Esophagus squamous epithelium (tissue), 4 donors: Measurements from ENCODE around the gene TSHZ2.

Source experiments
- CTCF ChIP-seq, 6 experiments: fragments of 450-650 bp in 4 of 6; fragments of 200-600 bp in 2 of 6; sonication (generic) in 2 of 6; IDR thresholded peaks; one replicate each; pipeline ENCODE4 v1.5.1; 2016 to 2019; ENCODE audit warnings: antibody characterized with exemption in 6 of 6, mild to moderate bottlenecking in 4 of 6, moderate library complexity in 4 of 6
- POLR2A ChIP-seq, 4 donors: fragments of 450-650 bp; IDR thresholded peaks; one replicate each; pipeline ENCODE4 v1.6.1; 2017; ENCODE audit warnings: antibody characterized with exemption in 4 of 4, mild to moderate bottlenecking in 4 of 4, moderate library complexity in 3 of 4

- TF ChIP-seq CTCF (IDR thresholded peaks at IDR 0.05), result no peak
- TF ChIP-seq POLR2A (IDR thresholded peaks at IDR 0.05), result no peak
Measured at GRCh38 chr20:53517146-53517545, 545.0 kb downstream of the TSHZ2 start.
